HG03565 (cell line): Measurements from ENCODE around the gene LAMP5.

Experiments
- ATAC-seq: cut with Tn5 transposase; IDR thresholded peaks from one replicate; pipeline ENCODE4 v1.9.1; 2021; ENCODE audit warnings: mild to moderate bottlenecking, moderate library complexity; ENCODE audit not compliant: unreplicated experiment

The LAMP5 gene

DNA sequence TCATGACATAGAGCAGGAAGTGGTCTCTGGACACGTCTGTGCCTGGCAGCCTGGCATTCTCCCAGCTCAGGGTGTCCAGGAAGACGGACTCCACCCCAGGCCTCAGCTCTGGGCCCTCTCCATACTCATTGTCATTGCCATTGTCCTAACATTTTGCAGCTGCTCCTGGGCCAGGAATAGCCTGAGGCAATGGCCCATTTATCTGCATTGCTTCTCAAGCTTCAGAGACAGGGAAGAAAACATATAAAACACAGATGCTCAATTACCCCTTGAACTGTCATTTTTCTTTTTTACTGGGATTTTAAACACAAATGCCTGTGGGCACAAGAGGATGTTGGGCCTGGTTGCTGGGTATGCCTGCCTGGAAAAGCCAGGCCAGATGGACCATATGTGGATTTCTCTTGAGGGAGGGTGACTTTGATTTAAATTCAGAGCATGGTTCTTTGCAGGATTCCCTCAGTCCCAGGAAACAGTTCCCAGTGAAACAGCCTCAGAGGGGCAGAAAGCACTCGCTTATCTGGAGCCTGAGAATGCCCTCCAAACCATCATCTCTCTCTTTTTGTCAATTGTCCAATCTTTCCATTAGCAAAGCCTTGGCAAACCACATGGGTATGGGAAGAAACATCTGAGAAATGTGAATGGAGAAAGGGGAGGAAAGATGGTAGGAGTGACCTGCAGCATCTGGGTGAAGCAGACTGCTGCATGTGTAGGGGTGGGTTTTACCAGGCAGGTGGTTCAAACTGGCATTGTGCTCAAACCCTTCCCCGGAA is 17.9 kb downstream of the LAMP5 start:
- no peak for ATAC-seq

DNA sequence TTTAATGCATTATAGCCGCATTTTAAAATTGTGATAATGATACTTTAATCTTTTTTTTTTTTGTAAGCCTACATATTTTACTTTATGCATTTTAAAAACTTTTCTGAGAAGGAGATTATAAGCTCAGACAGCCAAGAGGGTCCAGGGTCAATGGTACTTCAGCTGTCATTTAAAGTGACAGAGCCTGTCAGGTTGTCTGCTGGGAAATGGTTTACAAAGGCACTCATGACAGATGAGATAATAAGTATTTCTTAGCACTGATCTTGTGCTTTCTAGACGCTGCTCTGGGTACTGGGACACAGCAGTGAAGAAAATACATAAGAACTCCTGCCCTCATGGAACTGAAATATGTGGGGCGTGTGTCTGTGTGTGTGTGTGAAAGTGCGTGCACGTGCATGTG is 19.6 kb downstream of the LAMP5 start:
- no peak for ATAC-seq

DNA sequence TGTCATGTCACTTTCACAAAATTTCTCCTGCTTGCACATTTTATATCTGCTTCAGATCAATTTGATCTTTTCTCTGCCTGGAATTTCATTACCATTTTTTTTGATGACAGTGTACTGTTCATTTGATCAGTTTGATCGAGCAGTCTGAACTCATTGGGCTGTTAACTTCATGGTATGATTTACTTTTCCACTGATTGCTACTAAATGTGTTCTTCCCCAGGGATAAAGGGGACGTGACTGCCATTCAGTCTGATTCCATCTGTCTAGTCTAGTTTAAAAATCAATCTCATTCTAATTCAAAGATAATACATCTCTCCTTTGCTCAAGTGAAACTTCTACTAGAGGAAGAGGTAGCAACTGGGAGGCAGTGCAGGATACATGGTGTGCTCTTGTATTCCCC is 21.1 kb downstream of the LAMP5 start:
- no peak for ATAC-seq

DNA sequence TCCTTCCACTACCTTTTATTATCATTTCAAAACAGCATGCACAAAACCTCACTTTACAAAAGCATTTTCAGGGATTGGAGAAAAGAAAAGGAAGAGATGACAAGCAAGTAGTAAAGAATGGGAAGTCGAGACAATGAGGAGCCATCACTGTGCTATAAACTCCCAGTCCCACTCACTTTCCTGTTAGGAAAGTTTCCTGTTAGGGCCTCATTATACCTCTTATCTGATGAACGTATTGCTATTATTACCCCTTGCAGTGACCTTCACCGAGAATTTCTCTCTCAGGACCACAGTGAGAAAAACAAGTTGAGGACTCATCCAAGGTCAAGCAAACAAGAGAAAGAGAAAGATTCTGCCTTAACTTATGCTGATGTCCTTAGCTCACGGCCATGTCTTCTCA is 28.8 kb downstream of the LAMP5 start:
- ATAC-seq, result no peak

DNA sequence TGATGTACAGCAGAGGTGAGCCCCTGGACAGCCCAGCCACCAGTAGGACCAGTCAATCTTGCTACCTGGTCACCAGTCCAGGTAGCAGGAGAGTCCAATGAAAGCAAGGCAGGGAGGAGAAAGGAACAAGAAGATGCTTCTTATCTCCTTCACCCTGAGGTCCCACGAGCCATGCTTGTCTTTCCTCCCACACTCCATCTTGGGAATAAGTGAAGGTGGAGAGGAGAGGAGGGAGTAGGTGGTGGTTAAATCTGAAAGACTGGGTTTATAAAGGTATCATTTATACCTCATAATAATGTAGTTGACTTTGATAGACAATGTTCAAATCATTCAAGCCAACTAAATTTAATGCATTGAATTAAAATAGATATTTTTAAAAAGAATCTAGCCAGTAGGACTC is 35.9 kb downstream of the LAMP5 start:
- no peak for ATAC-seq

DNA sequence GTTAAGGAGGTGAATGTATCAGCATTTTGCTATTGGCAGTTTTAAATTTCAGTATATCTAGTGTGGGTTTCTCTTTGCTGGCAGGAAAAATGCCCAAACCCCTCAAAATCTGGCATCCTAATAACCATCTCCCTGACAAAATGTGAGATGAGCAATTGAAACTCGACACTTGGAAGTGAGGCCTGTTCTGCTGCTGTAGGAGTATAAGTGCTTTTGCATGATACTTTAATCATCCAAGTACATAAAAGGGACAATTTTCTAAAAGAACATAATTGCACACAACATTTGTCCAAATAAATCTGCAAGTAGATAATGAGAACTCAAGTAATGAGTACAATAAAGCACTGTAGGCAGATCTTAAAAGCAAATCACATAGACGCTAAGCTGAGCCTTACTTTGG is 36.5 kb downstream of the LAMP5 start:
- ATAC-seq, result no peak

DNA sequence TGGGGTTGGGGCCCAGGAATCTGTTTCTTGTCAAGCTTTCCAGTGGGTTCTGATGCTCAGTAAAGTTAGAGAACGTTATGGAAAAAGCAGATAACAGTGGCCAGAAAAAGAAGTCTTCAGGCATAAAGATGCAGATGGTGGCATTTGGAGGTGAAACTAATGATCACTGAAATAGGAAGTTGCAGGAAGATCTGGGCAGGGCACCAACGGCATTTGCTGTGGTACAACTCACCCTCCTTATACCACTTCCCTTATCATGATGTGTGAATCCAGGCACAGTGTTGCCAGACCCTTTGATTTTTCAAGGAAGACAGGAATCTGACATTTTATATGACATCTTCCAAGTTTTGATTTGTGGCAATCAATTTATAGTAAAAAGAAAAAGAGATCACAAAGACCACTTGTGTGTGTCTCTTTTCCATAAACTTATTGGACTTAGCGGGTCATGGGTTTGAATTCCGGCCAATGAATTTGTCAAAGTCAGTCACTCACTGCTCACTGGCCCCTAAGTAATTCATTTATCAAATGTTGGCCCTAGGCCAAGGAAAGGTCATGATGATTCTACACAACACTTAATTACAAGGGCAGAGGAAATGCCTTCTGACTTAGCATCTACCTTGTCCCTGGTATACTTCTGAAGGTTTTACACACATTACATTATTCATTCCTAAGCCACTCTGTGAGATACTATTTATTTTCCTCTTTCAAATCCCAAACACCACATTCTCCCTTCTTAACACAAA is 37.6 kb downstream of the LAMP5 start:
- no peak for ATAC-seq

DNA sequence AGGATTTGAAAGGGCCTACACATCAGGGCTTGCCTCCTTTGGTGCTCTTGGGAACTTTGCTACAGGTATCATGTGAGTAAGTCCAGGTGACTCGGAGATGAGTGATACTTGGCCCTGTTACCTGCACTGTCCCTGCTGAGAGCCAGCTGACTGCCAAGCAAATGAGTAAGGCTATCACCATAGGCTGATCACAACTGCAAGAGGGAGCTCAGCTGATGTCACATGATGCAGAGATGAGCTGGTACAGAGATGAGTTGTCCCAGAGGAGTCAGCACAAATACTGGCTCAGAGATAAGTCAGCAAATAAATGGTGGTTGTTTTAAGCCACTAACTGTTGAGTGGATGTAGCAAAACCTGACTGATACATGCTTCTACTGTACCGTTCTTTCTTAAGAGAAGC is 41.4 kb downstream of the LAMP5 start:
- ATAC-seq, result no peak

DNA sequence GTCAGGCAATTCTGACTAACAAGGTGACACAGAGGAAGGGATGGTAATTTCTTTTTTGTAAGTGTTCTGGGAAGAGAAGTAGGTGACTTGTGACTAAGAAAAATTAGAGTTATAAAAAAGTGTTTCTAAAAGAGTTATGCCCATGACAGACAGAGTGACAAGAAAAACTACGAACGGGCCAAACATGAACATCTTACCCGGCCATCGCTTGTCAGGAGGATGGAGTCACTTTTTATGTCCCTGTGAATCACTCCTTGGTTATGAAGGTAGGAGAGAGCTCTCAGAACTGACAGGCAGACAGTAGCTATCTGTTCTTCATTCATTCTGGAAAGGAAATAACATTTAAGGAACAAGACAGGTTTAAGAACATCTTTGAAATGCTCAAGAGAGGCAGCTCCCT is 43.0 kb downstream of the LAMP5 start:
- no peak for ATAC-seq

DNA sequence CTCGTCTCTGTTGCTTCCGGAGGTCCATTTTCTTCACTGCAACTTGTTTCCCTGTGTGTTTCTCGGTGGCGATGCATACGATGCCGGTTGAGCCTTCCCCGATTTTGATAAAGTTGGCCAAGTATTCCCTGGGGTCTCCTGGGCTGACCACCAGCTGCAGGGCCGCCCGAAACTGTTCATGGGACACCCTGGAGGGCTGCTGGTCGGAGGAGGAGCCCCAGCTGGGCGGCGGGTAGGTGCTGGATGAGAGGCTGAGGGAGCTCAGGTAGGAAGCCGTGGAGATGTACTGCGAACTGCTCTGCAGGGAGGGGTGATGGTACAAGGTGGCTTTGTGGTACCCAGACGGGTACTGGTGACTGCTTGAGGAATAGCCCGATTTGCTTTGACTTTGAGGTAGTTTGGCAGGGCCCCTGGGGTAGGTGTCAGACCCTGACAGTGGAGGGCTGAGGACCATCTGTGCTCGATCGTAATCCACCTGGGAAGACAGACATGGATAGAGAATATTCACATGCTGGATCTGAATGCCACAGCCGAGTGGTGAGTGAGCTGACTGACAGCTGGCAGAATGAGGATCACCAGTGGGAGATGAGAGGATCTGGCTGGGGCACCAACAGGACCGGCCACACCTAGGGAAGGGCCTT is 51.6 kb downstream of the LAMP5 start:
- no peak for ATAC-seq

DNA sequence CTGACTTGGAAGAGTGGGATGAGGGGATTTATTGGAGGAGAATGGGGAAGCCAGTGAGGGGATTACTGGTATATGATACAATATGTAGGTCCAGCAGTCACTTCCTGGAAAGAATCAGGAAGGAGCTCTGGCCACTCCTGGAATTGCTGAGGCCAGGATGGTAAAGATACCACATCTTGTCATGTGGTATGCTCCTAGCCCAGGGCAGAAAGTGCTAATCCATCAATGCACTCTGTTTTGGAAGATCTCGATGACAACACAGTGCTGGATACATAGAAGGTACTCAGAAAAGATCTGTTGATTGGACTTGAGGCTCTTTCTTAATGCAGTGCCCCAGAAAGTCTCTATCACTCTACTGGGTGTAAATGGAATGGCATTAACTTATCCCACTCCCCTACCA is 52.6 kb downstream of the LAMP5 start:
- no peak for ATAC-seq

DNA sequence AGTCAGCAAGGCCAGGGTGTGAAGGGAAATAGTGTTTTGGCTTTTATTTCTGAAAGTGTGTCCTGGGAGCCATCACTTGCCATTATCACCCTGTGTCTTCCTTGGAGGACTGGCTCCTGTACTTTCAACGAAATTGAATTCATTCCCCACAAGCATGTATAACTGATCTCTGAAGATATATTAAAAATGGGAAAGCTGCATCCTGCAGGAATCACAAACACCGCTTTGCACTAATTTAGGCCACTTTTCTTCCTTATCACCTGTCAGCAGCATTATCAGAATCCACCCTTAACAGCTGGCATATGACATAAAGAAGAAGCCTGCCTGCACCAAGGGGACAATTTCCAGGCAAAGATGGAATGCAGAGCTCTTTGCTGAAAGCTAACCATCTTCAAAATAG is 56.2 kb downstream of the LAMP5 start:
- no peak for ATAC-seq

DNA sequence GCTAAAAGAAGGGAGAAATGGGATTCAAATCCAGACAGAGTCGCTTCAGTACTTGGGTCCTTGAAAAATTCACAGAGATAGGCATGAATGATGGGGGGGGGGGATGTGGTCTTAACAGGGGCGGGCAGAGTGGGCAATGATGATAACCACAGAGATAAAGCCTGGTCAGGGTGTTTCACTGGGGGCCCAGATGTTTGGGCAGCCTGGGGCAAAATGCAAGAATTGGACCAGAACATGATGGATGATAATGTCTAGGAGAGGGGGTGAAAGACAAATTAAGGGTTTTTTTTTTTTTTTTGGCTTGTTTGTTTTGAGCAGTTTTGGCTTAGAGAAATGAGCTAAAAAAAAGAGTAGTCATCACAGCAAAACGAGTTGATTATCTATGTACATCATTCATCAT is 57.4 kb downstream of the LAMP5 start:
- ATAC-seq, result no peak

DNA sequence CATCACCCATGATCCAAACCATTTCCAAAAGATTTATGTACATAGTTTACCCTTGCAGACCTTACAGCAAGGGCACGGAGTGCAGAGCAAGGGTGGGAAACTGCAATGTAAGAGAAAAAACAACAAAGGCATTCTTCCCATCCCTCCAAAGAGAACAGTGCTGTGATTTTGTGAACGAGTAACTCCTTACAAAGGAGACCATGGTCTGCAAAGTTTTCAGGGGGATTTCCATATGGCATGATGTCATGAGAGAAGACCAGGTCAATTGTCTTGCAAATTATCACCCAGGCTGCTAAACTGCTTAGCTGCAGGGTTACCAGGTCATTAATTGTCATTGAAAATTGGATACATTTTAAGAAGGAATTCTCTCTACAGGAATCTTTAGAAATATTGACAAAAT is 58.3 kb downstream of the LAMP5 start:
- no peak for ATAC-seq

DNA sequence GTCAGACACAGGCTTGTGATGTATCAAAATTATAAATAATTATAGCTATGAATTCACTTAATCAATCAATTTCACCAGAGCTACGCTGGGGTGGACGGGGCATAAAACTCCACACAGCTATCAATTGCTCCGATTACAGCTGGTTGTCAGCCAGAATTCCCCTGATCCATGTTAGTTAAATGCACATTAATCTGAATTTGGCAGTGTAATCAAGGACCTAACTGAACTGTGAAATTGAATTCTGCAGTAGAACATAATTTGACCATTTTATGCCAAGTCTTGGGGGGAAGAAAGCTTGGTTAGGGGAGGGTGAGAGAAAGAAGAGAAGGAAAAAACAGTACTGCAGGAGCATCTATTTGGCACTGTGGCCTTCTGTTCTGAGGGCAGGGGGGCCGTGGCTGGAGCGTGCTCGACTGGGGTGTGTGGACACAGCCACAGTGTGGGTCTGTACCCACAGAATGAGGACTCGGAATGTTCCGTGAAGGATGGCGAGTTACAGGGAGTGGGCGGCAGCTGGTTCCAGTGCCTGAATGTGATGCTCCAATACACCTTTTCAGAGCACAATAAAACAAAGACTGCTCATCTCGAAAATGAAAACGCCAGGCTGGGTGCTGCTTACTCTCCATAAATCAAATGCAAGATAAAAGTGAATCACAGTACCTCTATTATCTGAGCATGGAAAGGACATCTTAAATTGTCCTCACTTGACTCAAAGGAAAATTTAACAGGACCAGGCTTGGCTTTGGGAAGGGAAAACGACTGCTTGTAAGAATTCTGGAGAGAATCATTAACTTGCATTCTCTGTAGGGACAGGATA is 59.2 kb downstream of the LAMP5 start:
- no peak for ATAC-seq

DNA sequence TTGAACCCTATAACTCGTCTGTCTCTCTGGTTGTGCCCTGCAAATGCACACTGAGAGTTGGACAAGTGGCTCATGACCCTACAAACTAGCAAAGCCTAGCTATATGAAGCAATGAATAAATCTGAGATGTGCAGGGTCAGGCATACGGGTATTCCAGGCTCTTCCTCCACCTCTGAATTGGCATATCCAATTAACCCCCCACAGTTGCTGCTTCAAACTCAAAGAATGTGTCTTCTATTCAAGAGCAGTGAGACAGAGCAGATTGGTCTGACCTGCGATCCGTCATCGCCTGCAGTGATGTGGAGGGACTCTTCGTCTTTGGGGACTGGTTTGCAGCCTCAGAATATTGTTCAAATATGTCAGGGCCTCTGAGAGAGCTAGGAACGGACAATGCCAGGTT is 59.8 kb downstream of the LAMP5 start:
- no peak for ATAC-seq

DNA sequence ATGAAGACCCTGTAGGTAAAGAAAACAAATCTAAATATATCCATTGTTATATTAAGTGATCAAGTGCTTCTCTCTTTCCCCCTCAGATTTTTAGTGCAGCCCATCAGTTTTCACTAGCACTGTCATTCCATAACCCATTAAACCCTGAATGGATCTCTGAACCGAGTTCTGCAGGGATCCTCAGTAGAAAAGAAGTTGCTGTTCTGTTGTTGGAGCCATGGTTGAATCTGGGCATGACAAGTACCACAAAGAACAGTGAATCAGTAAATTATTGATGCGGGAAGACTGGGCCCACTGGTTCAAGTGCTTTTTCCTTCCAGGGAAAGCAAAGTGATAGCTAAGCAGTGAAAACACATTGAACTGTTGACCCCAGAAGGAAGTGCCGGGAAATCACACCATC is 60.4 kb downstream of the LAMP5 start:
- no peak for ATAC-seq

DNA sequence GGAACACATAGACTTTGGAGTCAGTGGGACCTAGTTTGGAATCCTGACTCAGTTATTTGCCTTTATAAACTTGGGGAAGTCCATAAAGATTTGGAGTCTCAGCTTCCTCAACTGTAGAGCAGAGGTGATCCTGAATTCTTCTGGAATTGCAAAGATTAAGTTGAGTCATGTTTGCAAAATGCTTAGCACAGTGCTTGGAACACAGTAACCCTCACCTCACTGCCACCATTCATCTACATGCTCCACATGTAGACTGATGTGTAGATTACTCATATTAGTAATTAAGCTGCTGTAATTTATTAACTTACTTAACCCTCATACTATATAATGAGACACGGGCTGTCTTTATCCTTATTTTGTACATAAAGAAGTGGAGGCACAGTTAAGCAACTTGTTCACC is 61.4 kb downstream of the LAMP5 start:
- no peak for ATAC-seq

DNA sequence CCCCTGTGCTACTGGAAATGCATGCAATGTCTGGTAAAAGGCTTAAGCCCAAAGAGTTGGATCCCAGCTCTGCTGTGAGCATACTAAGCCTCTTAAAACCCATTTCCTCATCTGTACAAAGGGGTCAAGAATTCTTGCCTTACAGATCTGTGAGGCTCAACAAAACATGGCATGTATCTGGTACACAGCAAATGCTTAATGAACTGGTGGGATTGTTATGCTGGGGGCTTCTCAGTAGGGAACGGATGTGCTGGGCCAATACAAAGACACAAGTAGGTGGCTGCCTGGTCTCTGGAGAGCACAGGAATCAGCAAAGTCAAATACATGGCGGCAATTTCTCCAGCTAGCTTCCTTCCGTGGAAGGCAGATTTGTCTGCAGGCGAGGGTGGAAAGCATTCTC is 62.3 kb downstream of the LAMP5 start:
- no peak for ATAC-seq

DNA sequence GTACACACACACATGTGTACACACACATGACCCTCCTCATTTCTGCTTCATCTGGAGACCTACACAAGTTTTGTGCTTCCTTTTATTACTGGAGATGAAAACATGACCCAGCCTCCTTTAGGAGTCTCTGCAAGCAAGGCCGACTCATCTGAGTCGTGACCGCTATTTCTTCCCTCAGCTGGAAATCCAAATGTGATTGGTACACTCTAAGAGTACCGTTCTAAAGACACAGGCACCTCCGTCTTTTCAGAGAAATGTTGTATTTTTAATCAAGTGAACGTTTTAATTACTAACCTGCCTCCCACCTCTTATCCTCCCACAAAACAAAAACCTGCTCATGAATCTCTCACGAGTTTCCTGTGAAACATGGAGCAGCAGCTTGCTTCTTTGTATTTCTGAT is 63.0 kb downstream of the LAMP5 start:
- no peak for ATAC-seq

DNA sequence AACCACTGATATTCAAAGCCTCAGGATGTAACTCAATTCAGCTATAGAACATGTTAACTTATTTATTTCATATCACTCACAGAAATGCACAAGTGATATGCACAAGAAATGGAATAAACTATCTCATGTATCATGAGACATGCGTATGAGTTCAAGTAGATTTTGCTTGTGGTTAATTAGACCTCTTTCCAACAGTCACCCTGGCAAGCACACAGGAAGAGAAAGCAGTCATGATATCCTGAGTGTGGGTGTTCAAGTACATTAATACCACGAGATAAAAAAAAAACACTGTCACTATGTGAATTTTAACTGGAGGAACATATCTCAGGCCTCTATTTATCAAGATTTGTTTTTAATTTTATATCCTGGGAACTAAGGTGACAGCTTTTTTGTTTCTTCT is 64.2 kb downstream of the LAMP5 start:
- ATAC-seq, result no peak
